ENCODE results near the gene PHOX2B. TPM values are rescaled to one million over a fixed set of nuclear protein-coding genes. Genes with fewer than 3 reads are reported as not detected.

The PHOX2B gene
- total and polyA plus RNA-seq, 2 of the 8 experiments (the other 6 are each of a cell fraction or from before 2014, with no cell fraction given), result not detected

DNA sequence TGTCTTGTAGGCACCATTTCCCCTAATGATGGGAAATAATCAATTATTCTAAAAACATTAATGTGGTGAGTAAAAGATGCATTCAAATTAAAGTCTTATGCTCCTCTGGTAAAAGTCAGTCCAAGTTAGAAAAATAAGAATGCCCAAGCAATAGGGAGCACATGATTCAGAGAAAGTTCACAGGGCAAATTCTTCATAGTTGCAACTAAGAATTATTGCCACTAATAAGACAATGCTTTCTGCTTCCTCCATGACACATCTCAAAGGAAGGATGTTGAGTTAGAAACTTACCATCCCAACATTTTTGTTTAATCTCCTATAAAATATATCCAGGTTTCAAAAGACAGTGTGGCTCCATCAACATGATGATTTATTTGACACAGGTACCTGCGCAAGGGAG, 26.3 kb downstream of the PHOX2B start (continued):
- TF ChIP-seq, protein P1, sequence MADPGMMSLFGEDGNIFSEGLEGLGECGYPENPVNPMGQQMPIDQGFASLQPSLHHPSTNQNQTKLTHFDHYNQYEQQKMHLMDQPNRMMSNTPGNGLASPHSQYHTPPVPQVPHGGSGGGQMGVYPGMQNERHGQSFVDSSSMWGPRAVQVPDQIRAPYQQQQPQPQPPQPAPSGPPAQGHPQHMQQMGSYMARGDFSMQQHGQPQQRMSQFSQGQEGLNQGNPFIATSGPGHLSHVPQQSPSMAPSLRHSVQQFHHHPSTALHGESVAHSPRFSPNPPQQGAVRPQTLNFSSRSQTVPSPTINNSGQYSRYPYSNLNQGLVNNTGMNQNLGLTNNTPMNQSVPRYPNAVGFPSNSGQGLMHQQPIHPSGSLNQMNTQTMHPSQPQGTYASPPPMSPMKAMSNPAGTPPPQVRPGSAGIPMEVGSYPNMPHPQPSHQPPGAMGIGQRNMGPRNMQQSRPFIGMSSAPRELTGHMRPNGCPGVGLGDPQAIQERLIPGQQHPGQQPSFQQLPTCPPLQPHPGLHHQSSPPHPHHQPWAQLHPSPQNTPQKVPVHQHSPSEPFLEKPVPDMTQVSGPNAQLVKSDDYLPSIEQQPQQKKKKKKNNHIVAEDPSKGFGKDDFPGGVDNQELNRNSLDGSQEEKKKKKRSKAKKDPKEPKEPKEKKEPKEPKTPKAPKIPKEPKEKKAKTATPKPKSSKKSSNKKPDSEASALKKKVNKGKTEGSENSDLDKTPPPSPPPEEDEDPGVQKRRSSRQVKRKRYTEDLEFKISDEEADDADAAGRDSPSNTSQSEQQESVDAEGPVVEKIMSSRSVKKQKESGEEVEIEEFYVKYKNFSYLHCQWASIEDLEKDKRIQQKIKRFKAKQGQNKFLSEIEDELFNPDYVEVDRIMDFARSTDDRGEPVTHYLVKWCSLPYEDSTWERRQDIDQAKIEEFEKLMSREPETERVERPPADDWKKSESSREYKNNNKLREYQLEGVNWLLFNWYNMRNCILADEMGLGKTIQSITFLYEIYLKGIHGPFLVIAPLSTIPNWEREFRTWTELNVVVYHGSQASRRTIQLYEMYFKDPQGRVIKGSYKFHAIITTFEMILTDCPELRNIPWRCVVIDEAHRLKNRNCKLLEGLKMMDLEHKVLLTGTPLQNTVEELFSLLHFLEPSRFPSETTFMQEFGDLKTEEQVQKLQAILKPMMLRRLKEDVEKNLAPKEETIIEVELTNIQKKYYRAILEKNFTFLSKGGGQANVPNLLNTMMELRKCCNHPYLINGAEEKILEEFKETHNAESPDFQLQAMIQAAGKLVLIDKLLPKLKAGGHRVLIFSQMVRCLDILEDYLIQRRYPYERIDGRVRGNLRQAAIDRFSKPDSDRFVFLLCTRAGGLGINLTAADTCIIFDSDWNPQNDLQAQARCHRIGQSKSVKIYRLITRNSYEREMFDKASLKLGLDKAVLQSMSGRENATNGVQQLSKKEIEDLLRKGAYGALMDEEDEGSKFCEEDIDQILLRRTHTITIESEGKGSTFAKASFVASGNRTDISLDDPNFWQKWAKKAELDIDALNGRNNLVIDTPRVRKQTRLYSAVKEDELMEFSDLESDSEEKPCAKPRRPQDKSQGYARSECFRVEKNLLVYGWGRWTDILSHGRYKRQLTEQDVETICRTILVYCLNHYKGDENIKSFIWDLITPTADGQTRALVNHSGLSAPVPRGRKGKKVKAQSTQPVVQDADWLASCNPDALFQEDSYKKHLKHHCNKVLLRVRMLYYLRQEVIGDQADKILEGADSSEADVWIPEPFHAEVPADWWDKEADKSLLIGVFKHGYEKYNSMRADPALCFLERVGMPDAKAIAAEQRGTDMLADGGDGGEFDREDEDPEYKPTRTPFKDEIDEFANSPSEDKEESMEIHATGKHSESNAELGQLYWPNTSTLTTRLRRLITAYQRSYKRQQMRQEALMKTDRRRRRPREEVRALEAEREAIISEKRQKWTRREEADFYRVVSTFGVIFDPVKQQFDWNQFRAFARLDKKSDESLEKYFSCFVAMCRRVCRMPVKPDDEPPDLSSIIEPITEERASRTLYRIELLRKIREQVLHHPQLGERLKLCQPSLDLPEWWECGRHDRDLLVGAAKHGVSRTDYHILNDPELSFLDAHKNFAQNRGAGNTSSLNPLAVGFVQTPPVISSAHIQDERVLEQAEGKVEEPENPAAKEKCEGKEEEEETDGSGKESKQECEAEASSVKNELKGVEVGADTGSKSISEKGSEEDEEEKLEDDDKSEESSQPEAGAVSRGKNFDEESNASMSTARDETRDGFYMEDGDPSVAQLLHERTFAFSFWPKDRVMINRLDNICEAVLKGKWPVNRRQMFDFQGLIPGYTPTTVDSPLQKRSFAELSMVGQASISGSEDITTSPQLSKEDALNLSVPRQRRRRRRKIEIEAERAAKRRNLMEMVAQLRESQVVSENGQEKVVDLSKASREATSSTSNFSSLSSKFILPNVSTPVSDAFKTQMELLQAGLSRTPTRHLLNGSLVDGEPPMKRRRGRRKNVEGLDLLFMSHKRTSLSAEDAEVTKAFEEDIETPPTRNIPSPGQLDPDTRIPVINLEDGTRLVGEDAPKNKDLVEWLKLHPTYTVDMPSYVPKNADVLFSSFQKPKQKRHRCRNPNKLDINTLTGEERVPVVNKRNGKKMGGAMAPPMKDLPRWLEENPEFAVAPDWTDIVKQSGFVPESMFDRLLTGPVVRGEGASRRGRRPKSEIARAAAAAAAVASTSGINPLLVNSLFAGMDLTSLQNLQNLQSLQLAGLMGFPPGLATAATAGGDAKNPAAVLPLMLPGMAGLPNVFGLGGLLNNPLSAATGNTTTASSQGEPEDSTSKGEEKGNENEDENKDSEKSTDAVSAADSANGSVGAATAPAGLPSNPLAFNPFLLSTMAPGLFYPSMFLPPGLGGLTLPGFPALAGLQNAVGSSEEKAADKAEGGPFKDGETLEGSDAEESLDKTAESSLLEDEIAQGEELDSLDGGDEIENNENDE (IDR thresholded peaks at IDR 0.05; ENCODE audit: insufficient replicate concordance, low read length), result no peak
